Medulla oblongata (tissue), 1 donor: ENCODE measurements around the gene PALM2AKAP2.

Experiments
- DNase-seq: peaks from one replicate; pipeline ENCODE4 v3.0.0-alpha.2; 2015; ENCODE audit errors: extremely low spot score

The PALM2AKAP2 gene

GRCh38 chr9:109771796-109772531 is 8.0 kb upstream of the PALM2AKAP2 start:
- DNase-seq, result no peak

- DNase-seq, result no peak
Observed at GRCh38 chr9:109775516-109775915, 4.5 kb upstream of the PALM2AKAP2 start.

- no peak for DNase-seq
Observed at GRCh38 chr9:109776391-109776790, 3.6 kb upstream of the PALM2AKAP2 start.

- DNase-seq, result no peak
Observed at GRCh38 chr9:109780453-109781033, 545 bp downstream of the PALM2AKAP2 start.

GRCh38 chr9:109781086-109781485 is 1.1 kb downstream of the PALM2AKAP2 start:
- DNase-seq, result no peak

- no peak for DNase-seq
Observed at GRCh38 chr9:109781541-109782197, 1.7 kb downstream of the PALM2AKAP2 start.

- no peak for DNase-seq
Observed at GRCh38 chr9:109787735-109788134, 7.7 kb downstream of the PALM2AKAP2 start.

- DNase-seq, result no peak
Observed at GRCh38 chr9:109789556-109789955, 9.6 kb downstream of the PALM2AKAP2 start.

- DNase-seq, result no peak
Observed at GRCh38 chr9:109789971-109790370, 10.0 kb downstream of the PALM2AKAP2 start.

GRCh38 chr9:109791003-109791677 is 11.1 kb downstream of the PALM2AKAP2 start:
- DNase-seq, result no peak

GRCh38 chr9:109791747-109792146 is 11.7 kb downstream of the PALM2AKAP2 start:
- DNase-seq, result no peak

- no peak for DNase-seq
Observed at GRCh38 chr9:109792951-109793546, 13.1 kb downstream of the PALM2AKAP2 start.

GRCh38 chr9:109793921-109794320 is 13.9 kb downstream of the PALM2AKAP2 start:
- no peak for DNase-seq

GRCh38 chr9:109794361-109795012 is 14.5 kb downstream of the PALM2AKAP2 start:
- DNase-seq, result no peak

- no peak for DNase-seq
Observed at GRCh38 chr9:109795613-109796012, 15.6 kb downstream of the PALM2AKAP2 start.

- DNase-seq, result no peak
Observed at GRCh38 chr9:109796078-109796477, 16.1 kb downstream of the PALM2AKAP2 start.

- DNase-seq, result no peak
Observed at GRCh38 chr9:109797006-109797405, 17.0 kb downstream of the PALM2AKAP2 start.

GRCh38 chr9:109797509-109797908 is 17.5 kb downstream of the PALM2AKAP2 start:
- DNase-seq, result no peak

GRCh38 chr9:109799141-109799540 is 19.1 kb downstream of the PALM2AKAP2 start:
- no peak for DNase-seq

- no peak for DNase-seq
Observed at GRCh38 chr9:109799792-109800191, 19.8 kb downstream of the PALM2AKAP2 start.

GRCh38 chr9:109801484-109801883 is 21.5 kb downstream of the PALM2AKAP2 start:
- no peak for DNase-seq
